Superior temporal gyrus (tissue), 1 donor: ENCODE results near the gene ASB1.
"Not testable (repeated sequence)": the region's sequence is repeated elsewhere in the genome, so short reads cannot be mapped to it uniquely, and the experiment has no call there.

Experiments used
- DNase-seq: peaks from one replicate; pipeline ENCODE4 v3.0.0-alpha.2; 2016; ENCODE audit errors: extremely low spot score

The ASB1 gene

GRCh38 chr2:238404406-238405216, 22.1 kb upstream of the ASB1 start:
- DNase-seq = no peak

DNA sequence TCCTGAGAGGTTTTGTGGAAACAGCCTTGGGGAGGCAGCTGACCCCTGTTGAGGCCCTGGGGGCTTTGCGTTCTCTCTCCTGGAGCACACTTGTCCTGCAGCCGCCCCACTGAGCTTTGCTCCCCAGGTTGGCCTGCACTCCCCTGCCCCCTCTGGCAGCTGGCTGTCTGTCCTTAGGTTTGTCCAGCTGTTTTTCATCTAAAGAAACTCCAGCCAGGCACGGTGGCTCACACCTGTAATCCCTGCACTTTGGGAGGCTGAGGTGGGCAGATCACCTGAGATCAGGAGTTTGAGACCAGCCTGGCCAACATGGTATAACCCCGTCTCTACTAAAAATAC, 21.5 kb upstream of the ASB1 start:
- not testable (repeated sequence) for DNase-seq

DNA sequence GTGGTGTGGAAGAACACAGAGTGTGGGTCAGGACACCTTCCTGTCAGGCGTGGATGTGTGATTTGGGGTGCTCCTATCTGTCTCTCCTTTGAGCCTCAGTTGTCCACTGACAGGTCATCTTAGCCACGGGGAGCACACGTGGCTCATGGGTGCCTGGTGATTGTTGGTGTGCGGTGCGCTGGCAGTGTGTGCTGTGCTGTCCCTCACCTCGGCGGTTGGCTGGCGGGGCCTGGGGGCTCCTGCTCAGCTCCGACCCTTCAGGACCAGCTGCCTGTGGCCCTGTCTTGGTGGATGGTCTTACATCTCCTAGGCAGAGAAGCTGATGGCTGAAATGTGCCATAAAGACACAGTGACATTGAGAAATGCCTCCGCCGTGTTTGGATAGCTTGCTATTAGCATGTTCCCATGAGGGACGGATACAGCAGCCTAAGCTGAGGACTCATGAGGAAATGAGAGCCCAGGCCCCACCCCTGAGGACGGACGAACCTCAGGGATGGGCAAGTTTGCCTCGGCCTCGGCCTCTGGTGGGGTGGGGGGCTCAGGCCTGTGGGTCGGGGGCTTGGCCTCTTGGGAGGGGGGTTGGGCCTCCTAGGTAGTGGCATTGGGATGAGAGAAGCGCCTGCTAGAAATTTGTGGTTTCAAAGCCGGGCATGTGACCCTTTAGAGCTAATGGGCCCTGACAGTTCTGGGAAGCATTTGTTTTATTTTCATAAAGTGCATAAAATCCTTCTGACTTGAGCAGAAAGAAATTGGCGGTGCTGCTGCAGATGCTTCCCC, 20.3 kb upstream of the ASB1 start:
- DNase-seq = no peak

- no peak for DNase-seq
Measured at GRCh38 chr2:238406998-238407285, 19.8 kb upstream of the ASB1 start.

DNA sequence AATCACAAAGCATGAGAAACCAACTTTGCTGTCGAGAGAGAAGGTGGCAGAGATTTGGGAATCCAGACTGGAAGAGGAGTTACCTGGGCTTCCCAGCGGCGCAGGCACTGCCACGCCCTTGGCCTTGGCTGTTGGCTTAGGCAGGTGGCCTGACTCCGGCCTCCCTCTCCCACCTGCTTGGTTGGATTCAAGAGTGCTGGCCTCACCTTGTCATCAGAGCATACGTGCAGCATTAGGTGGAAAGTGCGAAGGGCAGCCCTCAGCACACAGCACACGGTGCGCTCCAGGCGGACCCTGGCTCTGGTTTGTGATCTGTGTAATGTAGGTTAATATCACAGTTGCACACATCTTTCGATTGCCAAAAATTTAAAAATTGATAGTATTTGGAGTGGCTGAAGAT, 19.2 kb upstream of the ASB1 start:
- no peak for DNase-seq

DNA sequence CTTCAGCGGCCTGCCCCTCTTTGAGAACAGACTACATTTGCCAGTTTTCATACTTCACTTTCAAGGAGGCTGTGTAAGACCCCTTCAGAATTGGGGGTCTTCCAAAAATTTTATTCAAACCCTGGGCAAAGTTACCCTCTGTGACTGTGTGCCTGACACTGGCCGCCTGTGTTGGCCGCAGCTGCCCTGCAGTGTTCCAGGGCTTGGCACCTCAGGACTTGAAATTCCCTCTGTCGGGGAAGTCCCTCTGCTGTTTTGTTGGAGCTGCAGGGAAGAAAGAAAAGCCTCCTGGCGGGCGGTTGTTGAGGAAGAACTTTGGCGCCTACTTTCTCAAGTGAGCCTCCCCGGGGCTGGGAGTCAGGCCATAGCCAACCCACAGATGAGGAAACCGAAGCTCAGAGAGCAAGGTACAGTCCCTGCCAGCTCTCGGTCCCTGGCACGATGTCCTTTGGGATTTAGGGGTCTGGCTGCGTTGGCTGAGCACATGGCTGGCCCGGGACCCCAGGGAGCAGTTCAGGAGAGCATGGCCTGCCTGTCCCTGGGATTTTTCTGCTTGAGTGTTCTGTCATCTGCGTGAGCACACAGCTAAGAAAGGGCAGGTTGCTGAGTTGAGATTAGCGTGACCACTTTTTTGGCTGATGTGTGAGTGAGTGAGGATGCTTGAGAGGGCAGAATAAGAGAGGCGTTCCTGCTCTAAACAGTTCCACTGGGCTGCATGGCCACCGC, 17.9 kb upstream of the ASB1 start:
- no peak for DNase-seq

- no peak for DNase-seq
Measured at GRCh38 chr2:238409341-238410199, 17.2 kb upstream of the ASB1 start.

- DNase-seq = no peak
Measured at GRCh38 chr2:238412067-238412767, 14.5 kb upstream of the ASB1 start.

DNA sequence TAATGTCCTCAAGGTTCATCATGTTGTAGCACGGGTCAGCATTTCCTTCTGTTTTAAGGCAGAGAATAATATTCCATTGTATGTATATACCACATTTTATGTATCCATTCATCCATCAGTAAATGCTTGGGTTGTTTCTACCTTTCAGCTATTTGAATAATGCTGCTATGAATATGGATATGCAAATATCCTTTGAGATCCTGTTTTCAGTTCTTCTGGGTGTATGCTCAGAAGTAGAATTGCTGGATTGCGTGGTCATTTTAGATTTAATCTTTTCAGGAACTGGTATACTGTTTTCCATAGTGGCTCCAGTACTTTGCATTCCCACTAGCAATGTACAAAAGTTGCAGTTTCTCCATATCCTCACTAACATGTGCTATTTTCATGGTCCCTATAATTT, 13.4 kb upstream of the ASB1 start:
- DNase-seq = no peak

DNA sequence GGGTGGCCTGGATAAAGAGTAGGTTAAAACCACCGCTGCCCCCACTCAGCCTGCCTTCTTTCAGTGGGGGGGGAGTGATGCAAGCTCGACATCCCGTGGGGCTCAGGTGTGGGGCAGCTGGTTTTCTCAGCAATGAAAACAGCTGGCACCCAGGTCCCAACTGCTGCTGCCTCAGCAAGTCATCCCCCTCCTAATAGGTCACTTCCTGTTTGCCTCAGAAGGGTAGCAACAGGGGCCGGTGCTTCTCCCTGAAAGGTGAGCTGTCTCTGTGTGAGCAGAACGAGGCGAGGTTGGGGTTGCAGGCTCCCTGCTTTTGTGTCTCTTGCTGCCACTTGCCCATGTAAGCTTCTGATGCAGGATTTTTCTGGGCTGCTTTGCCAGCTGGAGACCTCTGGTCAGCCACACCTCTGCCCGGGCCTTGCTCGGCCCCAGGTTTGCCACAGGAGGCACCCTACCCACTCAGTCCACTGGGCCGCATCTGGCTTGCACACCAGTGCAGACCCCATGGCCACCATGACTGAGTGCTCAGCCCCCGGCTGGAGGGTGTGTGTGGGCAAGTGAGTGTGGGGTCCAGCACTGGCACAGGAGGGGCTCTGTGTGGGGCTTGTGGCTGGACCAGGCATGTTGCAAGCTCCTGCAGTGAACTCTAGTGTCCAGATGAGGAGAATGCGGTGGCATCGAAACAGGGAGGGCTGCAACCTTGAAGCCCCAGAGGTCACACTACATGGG, 11.5 kb upstream of the ASB1 start:
- no peak for DNase-seq

DNA sequence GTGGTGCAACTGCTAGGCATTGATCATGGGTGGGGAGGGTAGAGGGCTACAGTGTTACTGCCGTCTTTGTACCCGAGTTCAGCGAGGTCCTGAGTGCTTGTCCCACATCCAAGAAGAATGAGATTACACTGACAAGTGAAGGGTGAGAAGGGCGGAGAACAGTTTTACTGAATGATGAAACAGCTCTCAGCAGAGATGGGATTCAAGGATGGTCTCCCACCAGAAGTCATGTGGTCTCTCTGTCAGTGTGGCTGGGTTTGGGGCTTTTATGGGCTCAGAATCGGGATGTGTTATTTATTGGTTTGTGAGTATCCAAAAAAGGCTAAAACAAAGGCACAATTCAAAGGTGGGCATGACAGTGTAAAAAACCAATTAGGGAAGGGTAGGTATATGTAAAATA, 10.8 kb upstream of the ASB1 start:
- no peak for DNase-seq

GRCh38 chr2:238418196-238418998, 8.3 kb upstream of the ASB1 start:
- DNase-seq = no peak

DNA sequence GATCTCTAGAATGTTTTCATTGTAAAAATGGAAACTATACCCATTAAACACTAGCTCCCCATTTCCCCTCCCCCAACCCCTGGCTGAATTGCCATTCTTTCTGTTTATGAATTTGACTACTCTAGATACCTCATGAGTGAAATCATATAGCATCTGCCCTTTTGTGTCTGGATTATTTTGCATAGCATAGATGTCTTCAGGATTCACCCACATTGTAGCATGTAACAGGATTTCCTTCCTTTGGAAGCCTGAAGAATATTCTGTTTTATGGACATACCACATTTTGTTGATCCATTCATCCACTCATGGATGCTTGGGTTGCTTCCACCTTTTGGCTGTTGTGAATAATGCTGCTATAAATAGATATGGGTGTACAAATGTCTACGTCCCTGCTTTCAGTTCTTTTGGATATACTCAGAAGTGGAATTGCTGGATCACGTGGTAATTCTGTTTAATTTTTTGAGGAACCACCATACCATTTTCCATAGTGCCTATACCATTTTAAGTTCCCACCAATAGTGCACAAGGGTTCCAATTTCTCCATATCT, 7.7 kb upstream of the ASB1 start:
- no peak for DNase-seq

- DNase-seq = no peak
Measured at GRCh38 chr2:238420442-238420841, 6.3 kb upstream of the ASB1 start.

GRCh38 chr2:238420878-238421694, 5.6 kb upstream of the ASB1 start:
- DNase-seq = no peak

DNA sequence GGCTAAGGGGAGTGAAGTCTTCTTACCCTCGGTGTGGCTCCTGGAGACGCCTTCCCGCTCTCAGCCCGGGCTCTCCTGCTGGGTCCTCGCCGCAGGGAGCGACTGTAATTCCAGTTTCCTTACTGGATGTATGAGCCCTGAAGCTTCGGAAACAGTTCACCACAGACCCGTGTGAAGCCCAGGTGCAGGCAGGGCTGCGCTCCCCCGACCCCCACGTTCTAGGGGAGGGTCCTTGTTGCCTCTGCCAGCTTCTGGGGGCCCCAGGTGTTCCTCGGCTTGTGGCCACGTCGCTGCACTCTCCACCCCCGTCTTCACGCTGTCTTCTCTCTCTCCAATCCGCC, 5.1 kb upstream of the ASB1 start:
- no peak for DNase-seq

- no peak for DNase-seq
Measured at GRCh38 chr2:238422285-238422684, 4.4 kb upstream of the ASB1 start.

- DNase-seq = no peak
Measured at GRCh38 chr2:238422940-238423339, 3.8 kb upstream of the ASB1 start.
